Measurements from ENCODE around the gene JMJD1C.
"Not testable (repeated sequence)": the region's sequence is repeated elsewhere in the genome, so short reads cannot be mapped to it uniquely, and the experiment has no call there.

JMJD1C gene

DNA sequence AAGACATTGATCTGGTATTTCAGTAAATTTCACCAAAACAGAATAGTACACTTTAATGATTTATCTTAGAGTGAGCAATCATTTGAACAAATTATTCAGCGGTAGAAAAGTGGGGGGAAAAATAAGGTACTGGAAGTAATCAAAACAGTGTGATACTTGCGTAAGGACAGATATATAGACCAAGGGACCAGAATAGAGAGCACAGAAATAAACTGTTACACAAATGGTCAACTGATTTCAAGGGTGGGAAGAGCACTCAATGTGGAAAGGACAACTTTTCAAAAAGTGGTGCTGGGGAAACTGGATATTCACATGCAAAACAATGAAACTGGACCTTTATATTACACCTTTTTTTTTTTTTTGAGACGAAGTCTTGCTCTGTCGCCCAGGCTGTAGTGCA lies 212.7 kb downstream of the JMJD1C start:
- no peak for DNase-seq

DNA sequence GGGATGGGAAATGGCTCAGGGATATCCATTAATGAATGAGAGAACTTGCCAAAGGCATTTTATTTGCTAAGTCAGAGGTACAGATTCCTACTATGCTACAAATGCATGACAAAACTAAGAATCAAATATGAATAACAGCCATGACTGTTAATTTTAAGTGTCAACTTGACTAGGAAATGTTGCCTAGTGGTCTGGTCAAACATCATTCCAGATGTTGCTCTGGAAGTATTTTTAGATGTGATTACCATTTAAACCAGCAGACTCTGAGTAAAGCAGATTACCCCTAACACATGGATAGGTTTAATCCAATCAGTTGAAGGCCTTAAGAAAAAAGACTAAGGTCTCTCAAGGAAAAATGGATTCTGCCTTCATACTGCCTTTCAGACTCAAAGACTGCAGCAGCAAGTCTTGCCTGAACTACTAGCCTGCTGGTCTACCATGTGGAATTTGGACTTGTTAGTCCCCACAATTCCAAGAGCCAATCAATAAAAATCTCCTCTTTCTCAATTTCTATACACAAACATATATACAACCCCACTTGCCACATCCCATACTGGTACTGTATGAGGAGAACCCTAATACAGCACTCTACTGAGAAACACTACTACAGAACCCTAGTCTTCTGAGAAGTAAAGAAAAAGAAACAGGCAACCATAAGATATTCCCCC lies 213.5 kb downstream of the JMJD1C start:
- no peak for DNase-seq

DNA sequence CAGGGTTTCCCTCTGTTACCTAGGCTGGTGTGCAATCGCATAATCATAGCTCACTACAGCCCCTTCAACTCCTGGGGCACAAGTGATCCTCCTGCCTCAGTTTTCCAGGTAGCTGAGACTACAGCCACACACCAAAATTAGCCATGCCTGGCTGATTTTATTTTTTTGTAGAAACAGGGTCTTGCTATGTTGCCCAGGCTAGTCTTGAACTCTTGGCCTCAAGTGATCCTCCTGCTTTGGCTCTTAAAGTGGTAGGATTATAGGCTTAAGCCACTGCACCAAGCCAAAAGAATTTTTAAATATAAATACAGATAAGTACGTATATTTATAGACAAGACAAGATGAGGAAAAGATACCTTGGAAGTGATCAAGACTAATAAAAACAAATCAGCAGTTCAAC lies 215.7 kb downstream of the JMJD1C start:
- no peak for DNase-seq

DNA sequence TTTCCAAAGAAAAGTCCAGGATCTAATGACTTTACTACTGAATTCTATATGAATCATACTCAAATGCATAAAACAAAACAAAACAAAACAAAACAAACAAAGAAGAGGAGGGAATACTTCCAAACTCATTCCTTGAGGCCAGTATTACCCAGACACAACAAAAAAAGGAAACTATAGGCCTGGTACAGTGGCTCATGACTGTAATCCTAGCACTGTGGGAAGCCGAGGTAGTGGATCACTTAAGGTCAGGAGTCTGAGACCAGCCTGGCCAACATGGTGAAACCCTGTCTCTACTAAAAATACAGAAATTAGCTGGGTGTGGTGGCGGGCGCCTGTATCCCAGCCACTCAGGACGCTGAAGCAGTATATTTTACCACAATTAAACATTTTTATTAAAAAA lies 218.0 kb downstream of the JMJD1C start:
- no peak for DNase-seq

DNA sequence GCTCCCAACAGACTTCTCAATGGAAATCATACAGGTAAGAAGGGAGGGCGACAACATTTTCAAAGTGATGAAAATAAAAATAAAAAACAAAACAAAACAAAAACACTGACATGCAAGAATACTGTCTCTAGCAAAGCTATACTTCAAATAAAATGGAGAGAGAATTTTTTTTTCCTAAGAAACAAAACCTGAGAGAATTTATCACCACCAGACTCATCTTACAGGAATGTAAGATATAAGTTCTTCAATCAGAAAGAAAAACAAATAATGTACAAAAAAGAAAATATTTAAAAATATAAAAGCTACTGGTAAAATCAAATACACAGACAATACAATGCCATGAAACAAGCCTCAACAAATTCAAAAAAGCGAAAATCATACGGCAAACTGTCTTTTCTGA lies 219.4 kb downstream of the JMJD1C start:
- DNase-seq = no peak

DNA sequence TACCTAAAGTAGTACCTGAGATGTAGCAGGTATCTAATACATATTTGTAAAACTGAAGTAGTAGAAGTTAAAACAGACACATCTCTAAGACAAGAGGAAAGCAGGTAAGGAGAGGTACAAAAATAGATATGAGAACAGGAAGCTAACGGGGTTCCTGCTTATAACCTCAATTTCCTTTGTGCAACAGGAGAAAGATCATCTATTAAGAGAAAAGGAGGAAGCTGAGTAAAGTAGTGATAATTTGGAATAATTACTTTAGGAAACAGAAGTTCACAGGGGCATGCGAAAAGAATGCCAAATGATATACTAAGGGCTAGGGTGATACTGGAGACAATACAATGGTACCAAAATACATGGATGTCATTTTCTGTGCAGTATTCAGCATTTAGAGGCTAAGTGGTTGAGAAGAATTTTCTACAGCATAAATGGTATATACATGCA lies 223.9 kb downstream of the JMJD1C start:
- DNase-seq = no peak

DNA sequence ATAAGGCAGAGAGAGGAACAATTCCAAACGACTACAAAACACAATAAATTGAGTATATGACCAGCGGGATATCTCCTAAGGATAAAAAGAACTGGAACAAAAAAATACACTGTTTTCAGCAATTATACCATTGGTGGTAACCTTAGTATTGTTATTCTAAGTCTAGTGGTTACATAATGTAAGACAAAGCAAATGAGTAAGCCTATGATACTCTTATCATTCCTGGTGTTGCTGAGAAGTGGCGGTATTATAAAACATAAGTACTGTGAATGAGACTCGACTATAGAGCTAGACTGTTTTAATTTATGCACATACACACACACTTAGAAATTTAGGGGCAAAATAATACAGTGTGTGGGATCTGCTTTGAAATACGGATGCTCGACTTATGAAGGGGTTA lies 225.0 kb downstream of the JMJD1C start:
- DNase-seq = no peak

DNA sequence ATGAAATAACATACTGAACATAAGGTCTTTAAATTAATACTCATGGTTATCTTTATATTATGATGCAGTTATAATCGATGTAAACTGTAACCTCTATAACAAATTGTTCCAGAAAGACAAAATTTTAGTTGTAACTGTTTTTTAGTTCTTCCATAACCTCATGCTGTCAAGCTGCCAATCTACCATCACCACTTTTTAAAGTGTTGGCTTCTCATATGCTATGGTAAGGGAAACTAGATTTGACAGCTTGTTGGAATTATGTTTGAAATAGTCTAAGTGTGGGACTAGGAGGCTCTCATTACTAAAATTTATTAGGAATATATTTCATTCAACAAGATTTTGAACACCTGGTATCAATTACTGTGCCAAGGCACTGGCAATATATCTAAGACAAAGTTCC lies 227.3 kb downstream of the JMJD1C start:
- DNase-seq = no peak

DNA sequence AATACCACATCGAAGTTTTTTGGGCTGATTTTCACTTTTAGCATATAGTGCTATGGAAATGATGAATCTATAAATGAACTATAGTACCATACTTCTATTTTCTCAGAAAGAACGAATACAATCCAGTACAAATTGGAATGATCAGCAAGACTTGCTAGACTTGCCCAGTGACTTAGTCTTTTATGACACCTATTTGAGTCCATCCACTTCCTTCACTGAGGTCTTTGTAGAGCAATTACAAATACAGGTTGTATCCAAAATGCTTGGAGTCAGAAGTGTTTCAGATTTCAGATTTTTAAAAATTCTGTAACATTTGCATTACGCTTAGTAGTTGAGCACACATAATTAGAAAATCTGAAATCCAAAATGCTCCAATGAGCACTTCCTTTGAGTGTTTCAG lies 228.4 kb downstream of the JMJD1C start:
- DNase-seq = no peak

DNA sequence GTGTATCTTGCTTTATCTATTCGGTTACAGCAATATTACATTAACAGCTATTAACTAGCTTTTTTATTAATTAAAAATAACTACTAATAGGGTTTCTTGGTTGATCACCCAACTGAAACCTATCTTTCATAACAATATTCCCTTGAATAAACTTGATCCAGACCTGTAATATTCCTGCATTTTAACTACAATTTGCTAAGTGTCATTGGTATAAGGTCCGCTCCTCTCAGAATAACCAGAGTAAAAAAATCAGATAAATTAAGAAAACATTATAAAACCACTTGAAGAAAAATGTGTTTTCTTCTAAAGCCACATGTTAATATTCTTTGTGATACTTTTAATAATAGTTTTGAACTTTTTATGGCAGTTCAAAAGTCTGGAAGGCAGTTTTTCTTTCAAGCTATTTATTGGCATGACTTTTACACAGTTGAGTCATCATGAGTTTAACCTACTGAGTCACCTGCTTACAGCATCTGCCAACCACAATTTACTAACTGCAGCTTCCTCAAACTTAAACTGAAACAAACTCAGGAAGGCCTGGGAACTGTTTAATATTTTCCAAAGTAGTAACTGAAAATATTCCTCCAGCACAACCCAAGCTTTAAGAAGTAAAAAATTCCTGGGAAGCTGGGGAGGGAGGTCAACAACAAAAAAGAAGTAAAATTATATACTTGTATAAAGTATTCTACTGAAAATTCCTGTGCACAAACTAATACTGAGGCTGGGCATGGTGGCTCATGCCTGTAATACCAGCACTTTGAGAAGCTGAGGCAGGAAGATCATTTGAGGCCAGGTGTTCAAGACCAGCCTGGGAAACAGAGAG lies 229.5 kb downstream of the JMJD1C start:
- peak; percentile 27 for DNase-seq

DNA sequence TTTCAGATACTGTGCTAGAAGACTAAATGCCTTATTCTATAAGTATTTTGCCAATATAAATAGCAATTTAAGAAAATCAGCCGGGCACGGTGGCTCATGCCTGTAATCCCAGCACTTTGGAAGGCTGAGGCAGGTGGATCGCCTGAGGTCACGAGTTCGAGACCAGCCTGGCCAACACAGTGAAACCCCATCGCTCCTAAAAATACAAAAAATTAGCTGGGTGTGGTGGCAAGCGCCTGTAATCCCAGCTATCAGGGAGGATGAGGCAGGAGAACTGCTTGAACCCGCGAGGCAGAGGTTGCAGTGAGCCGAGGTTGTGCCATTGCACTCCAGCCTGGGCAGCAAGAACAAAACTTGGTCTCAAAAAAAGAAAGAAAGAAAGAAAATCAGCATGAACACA lies 230.6 kb downstream of the JMJD1C start:
- DNase-seq = not testable (repeated sequence)

DNA sequence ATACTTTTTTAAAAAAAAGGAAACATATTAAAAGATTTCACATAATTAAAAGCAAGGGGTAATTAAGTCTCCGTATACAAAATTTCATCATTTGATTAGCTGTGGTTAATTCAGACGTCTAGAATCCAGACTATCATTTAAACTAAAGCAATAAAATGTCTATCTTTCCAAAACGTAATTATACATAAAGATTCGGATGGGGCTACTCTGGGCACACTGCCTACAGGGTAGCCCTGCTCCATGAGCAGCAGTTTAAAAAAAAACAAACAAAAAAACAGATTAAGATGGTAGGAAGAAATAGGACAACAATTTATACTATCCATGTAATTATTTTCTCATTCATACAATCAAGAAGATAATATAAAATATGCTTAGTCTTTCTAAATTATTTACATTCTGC lies 236.6 kb downstream of the JMJD1C start:
- no peak for DNase-seq

DNA sequence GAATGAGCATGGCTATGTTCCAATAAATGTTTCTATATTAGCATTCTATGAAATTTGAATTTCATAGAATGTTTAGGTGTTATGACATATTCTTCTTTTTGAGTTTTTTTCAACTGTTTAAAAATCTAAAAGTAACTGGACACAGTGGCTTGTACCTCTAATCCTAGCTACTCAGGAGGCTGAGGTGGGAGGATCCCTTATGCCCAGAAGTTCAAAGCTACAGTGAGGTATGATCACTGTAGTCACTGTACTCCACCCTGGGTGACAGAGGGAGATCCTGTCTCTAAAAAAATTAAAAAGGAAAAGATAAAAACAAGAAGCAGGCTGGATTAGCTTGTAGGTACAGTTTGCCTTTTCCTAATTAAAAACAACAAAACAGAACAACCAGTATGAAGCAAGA lies 237.5 kb downstream of the JMJD1C start:
- no peak for DNase-seq

DNA sequence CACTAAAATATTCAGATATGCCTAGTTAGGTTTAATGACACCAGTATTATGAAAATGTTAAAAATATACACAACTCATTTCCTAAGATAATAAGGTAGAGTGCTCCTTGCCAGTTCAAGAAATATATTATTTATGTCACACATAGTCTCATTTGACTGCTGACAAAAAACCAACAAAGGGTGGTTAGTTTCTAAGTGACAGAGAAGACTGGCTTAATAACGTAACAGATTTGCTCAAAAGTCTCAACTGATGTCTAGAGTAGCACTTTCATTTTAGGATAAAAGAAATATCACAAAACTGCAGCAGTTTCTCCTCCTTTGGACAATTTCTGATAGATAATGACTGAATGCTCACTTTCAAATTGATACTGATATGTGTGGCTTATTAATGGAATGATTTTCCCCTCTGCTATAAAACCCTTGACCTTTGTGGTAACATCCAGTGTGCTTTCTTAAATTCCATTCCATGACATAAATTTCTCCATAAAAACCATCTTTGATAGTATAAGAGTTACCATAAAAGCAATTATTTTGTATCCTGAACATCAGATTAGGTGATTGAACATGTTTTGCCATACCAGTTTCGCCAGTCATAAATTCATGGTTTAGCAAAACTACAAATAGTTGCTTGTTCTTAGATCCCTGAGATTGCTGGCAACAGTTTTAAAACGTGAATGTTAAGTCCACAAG lies 238.4 kb downstream of the JMJD1C start:
- no peak for DNase-seq

DNA sequence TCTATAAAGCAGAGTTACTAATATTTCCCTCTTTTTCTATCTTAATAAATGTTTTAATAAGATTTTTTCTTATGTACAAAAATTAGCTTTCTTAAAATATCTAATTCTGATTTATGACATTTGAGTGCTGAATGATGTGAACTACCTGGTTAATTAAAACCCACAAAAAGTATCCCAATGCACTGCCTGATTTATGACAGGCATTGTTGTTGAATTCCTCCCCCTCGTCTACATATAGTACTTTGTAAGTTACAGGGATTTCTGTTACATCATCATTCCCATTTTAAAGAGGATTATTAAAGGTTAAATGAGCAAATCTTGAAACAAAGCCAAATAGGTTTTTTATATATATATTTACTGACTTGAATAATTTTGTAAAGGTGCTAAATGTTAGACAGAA lies 241.5 kb downstream of the JMJD1C start:
- DNase-seq = no peak

DNA sequence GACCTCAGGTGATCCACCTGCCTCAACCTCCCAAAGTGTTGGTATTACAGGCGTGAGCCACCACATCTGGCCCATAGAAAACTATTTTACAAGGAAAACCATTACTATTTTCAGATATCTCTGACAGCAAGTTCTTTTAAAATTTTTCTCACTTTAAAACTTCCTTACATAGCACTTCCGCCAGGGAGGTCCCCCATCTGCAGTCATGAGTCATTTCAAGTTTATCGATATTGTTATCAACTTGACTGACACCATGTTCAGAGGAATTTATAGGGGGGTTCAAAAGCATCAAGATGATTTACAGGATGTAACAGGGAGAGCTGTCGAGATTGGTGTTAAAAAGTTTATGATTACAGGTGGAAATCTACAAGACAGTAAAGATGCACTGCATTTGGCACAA lies 243.8 kb downstream of the JMJD1C start:
- DNase-seq = no peak

DNA sequence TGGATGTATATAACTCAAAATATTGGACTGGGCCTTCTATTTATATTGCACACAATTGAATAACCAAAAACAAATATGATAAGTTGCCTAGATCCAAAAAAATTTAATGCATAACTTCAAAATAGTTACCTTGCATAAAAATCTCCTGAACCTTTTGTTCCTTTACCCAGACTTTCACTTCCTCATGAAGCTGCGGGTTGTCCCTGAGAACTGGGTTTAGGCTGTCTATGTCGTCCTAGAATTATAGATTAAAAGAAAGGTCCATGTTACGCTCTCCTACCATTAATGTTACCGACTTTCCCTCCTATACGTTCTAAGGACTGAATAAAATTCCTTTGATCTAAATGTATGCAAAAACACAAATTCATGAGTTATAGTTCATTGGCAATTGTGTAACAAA lies 246.0 kb downstream of the JMJD1C start:
- no peak for DNase-seq

DNA sequence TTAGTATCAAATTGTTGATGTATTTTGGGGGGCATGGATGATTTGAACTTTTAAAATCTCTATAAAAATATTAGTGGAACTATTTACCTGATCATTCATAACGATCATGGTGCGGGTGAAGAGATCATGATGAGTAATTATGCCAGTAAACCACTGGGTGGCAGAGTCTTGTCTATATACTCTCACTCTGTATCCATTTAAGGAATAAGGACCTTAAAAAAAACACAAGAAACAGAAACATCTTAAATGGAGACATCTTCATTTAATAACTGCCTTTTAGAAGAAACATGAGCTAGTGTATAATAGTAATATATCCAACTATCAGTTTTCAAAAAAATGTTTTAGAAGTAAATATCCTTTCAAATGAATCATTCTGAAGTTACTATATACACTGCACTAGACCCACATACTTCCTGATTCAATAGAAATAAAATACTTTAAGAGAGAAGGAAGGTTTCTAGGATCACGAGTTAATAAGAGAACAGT lies 248.6 kb downstream of the JMJD1C start:
- DNase-seq = peak; percentile 69

DNA sequence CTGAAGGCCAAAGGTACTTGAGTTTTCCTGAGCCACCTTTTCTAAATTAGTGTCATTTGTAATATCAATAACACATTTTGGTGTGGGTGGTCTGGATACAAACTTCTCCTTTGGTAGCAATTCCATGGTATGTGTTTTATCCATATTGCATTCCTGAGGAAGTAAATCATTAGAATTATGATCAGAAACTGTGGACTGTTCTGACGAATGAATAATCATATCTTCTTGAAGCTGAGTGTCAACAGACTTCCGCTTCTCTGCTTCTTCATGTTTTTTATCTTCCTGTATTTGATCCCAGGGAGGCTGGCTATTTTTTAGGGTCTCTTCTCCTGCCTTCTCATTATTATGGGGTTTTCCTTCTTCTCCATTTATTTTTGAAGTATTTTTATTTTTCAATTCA lies 251.2 kb downstream of the JMJD1C start:
- DNase-seq = no peak

DNA sequence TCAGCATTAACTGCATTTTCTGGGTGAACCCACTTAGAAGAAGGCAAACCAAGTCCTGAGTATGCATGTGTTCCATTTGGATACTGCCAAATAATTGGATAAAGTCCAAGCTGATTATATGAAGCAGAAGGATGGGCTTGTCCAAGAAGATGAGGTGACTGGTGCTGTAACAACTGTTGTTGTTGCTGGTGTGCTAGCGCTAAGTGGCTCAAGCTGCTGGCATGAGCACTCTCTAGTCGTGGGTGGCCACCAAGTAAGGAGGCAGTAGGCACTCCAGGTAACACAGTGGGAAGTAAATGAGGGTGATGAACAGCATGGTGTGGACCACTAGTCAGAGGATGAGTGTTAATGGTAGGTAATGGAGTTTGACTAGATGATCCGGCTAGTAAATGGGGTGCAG lies 252.3 kb downstream of the JMJD1C start:
- DNase-seq = no peak

DNA sequence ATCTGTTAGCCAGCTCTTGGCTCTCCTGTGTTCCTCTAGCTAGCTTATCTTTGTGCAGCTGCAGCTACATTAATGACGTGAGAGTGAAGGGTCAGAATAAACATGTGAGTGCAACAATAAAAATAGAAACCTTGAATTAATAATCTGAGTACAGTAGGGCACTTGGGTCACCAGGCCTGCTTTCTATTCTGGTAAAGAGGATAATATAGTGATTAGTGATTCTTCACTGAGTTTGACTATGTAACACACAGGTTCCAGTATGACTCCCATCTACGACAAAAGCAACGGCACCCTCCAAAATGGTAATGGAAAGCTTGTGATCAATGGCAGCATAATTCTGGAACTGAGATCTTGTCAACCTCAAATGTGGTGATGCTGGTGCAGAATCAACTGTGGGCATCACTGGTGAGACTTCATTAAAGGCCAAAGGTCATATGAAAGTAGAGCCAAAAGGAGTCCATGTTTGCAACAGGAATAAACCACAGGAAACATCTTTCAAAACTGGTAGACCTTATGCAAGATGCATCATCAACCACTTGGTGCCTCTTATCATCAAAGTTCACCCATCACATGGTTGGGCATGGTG lies 255.1 kb downstream of the JMJD1C start:
- no peak for DNase-seq

DNA sequence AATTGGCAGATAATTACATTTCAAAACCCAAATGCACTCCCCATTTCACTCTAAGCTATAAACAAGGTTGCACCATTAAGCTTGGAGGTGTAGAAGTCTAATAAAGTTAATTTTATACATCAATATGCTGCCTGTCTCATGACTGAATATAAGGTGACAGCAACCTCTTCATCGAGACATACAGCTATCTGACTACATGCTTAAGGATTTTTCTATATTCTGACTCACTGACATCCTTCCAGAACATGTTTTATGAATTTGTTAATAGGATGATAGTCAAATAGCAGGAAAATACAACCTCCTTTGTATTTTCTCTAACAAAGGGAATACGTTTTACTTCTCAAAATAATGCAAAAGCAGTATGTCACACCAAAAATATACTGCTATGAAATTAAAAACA lies 256.1 kb downstream of the JMJD1C start:
- no peak for DNase-seq

DNA sequence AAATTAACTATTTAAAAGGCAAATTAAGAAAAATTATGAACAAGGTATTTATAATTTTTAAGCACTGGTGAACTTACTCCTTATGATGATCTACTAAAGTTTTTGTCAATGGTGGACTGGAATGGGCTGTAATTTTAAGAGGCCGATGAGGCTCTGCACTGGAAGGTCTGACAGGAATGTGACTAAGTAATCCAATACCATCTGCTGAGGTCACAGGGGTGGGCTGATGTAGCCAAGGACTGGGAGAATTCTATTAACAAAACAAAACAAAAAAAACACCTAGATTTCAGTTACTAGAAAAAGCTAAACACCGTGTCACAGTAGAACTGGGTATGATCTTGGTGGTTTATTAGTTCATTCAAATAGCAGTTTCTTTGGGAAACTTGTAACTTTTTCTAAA lies 256.8 kb downstream of the JMJD1C start:
- DNase-seq = peak; percentile 44

Data from eye (tissue), 1 donor.